Measurements from ENCODE around the gene ROR2. TPM values are rescaled to one million over a fixed set of nuclear protein-coding genes. Genes with fewer than 3 reads are reported as not detected.

Gene ROR2
- total RNA-seq, 3 donors from 2014 or later (not counting 1 experiment from before 2014, with no cell fraction given), result 1.7 TPM; not detected in 2

DNA sequence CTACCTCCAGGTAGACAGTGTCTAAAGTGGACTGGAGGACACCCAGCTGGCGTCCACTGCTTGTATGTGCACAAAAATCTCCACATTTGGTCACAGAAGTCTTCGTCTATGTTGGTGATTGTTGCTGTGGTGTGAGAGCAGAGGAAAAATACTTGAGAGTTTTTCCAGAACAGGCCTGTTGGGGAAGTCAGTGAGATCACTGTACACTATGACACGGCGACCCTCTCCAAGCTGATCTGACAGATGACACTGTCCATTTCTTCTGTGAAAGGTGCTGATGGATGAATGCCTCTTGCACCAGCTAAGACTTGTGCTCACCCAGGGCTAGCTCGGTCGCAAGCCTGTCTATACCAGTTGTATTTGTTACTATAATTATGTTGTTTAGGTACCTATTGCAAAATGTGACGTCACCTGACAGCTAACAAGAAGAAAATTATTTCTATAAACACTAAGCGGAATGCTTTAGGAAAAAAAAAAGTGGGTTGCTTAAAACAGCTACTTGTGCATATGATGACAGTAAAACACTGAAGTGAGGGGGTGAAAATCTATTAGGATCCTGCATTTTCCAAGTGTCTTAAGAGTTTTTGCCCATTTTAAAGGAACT is 142.3 kb downstream of the ROR2 start:
- Histone ChIP-seq H3K4me1 (ENCODE audit: control insufficient read depth, insufficient read depth, low read length) (no peaks in the 10 kb centered on the region), H3K36me3 (ENCODE audit: control insufficient read depth, insufficient read depth, low read length) (no peaks in the 10 kb centered on the region), H3K4me3 (ENCODE audit: low read length) (no peak overlapping the region), H3K27ac (ENCODE audit: low read length) (no peak overlapping the region), H3K27me3 (ENCODE audit: control insufficient read depth, insufficient read depth, low read length) (no peaks in the 10 kb centered on the region), H3K9me3 (ENCODE audit: control insufficient read depth, insufficient read depth, low read length) (no peaks in the 10 kb centered on the region)
- Mint-ChIP-seq H3K27ac (no peak overlapping the region), H3K27me3 (ENCODE audit: low read depth in 2 of 2) (peaks cover 0 to 2% of the 10 kb centered on the region in 2 donors), H3K4me3 (no peak overlapping the region), H3K36me3 (no peaks in the 10 kb centered on the region), H3K9me3 (no peaks in the 10 kb centered on the region), H3K4me1 (no peaks in the 10 kb centered on the region)
- ATAC-seq (no peak), DNase-seq (no peak)
- TF ChIP-seq, protein P1, sequence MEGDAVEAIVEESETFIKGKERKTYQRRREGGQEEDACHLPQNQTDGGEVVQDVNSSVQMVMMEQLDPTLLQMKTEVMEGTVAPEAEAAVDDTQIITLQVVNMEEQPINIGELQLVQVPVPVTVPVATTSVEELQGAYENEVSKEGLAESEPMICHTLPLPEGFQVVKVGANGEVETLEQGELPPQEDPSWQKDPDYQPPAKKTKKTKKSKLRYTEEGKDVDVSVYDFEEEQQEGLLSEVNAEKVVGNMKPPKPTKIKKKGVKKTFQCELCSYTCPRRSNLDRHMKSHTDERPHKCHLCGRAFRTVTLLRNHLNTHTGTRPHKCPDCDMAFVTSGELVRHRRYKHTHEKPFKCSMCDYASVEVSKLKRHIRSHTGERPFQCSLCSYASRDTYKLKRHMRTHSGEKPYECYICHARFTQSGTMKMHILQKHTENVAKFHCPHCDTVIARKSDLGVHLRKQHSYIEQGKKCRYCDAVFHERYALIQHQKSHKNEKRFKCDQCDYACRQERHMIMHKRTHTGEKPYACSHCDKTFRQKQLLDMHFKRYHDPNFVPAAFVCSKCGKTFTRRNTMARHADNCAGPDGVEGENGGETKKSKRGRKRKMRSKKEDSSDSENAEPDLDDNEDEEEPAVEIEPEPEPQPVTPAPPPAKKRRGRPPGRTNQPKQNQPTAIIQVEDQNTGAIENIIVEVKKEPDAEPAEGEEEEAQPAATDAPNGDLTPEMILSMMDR (IDR thresholded peaks at IDR 0.05), result no peak
- WGBS (ENCODE audit: insufficient coverage), result 90% methylated on average over 6 of the region's 8 CpGs
- intact Hi-C loops (cut with micrococcal nuclease), result no loop called here

DNA sequence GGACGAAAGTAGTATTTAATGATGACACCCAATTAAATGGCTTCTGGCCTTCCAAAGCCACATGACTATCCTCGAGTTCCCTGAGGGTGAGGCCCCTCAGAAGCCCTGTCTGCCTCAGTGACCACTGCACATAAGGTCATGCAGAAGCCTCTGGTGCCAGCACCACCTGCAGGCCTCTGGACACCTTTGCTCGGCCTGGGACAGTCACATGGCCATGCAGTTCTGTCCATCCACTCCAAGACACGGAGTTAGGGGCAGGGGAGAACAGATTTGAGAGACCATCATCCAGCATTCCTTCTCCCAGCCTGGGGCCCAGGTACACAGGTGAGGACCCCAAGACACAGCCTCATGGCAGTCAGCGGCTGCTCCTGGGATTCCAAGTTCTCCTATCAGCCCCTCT is 145.0 kb downstream of the ROR2 start:
- no peak overlapping the region for H3K27ac Mint-ChIP-seq
- H3K4me3 Mint-ChIP-seq, result no peak overlapping the region
- H3K4me1 Mint-ChIP-seq, result no peaks in the 10 kb centered on the region
- no peaks in the 10 kb centered on the region for H3K9me3 ChIP-seq (ENCODE audit: control insufficient read depth, insufficient read depth, low read length)
- TF ChIP-seq, protein P1 (IDR thresholded peaks at IDR 0.05), result no peak
- H3K27me3 Mint-ChIP-seq (ENCODE audit: low read depth in 2 of 2), result peaks cover 0 to 2% of the 10 kb centered on the region in 2 donors
- H3K4me1 ChIP-seq (ENCODE audit: control insufficient read depth, insufficient read depth, low read length), result no peaks in the 10 kb centered on the region
- ATAC-seq (no peak), DNase-seq (no peak)
- H3K36me3 Mint-ChIP-seq, result no peaks in the 10 kb centered on the region
- intact Hi-C loops (cut with micrococcal nuclease), result no loop called here
- H3K9me3 Mint-ChIP-seq, result no peaks in the 10 kb centered on the region
- no peaks in the 10 kb centered on the region for H3K36me3 ChIP-seq (ENCODE audit: control insufficient read depth, insufficient read depth, low read length)
- no peak overlapping the region for H3K4me3 ChIP-seq (ENCODE audit: low read length)
- WGBS (ENCODE audit: insufficient coverage), result 86% methylated on average over 5 of the region's 5 CpGs
- no peak overlapping the region for H3K27ac ChIP-seq (ENCODE audit: low read length)
- H3K27me3 ChIP-seq (ENCODE audit: control insufficient read depth, insufficient read depth, low read length), result no peaks in the 10 kb centered on the region

DNA sequence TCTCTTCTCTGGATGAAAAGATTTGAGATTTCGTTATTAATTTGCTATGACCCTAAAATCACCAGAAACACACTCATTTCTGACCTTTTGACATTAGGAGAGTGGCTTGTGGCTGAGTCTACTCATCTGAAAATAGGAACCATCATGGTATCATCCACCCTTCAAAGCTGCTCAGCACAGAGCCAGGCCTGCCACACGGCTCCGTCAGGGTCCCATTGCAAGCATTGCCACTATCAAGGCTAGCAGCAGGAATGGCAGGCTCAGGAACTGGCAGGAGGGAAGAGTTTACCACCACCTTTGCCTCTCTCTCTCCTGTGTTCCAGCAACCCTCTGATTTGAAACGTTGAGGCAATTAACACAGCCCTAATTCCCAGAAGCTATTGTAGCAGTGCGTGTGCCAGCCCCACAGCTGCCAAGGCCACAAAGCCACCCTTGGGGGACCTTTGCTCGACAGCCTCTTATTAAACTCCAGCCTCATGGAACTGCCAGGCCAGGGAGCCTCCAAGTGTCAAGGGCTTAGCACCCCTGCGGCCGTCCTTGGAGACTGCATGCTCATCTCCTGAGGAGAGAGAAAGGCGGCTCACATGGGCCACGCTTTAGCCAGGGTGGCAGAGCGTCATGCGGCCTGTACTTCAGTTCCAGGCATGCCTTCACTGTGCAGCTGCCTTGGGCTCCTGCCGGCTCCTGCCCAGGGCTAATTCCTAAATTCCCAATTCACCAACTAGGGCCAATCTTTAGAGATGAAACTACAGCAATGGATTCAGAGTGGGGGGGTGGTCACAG is 145.9 kb downstream of the ROR2 start:
- WGBS (ENCODE audit: insufficient coverage), result 91% methylated on average over 12 of the region's 13 CpGs

More for the DNA sequence above, 145.9 kb downstream of the ROR2 start:
- H3K9me3 Mint-ChIP-seq, result peaks cover 0 to 2% of the 10 kb centered on the region in 2 donors
- ATAC-seq (no peak), DNase-seq (no peak)
- H3K36me3 ChIP-seq (ENCODE audit: control insufficient read depth, insufficient read depth, low read length), result no peaks in the 10 kb centered on the region
- TF ChIP-seq, protein P1 (IDR thresholded peaks at IDR 0.05), result no peak
- no peak overlapping the region for H3K4me3 ChIP-seq (ENCODE audit: low read length)
- no peak overlapping the region for H3K27ac Mint-ChIP-seq
- no peak overlapping the region for H3K4me3 Mint-ChIP-seq
- H3K27me3 ChIP-seq (ENCODE audit: control insufficient read depth, insufficient read depth, low read length), result no peaks in the 10 kb centered on the region
- peaks cover 7% of the 10 kb centered on the region for H3K4me1 ChIP-seq (ENCODE audit: control insufficient read depth, insufficient read depth, low read length)
- peaks cover 0 to 2% of the 10 kb centered on the region in 2 donors for H3K27me3 Mint-ChIP-seq (ENCODE audit: low read depth in 2 of 2)
- no peak overlapping the region for H3K27ac ChIP-seq (ENCODE audit: low read length)
- H3K36me3 Mint-ChIP-seq, result no peaks in the 10 kb centered on the region
- H3K9me3 ChIP-seq (ENCODE audit: control insufficient read depth, insufficient read depth, low read length), result peaks cover 2% of the 10 kb centered on the region
- peaks cover 7 to 8% of the 10 kb centered on the region in 2 donors for H3K4me1 Mint-ChIP-seq
- intact Hi-C loops (cut with micrococcal nuclease), result no loop called here

Measured in natural killer cell (primary cell).